ENCODE measurements around the gene MAP3K19.

MAP3K19 gene

GRCh38 chr2:134932864-134933526 is 114.3 kb downstream of the MAP3K19 start:
- TF ChIP-seq ZNF292 (tag by site-specific recombination; IDR thresholded peaks at IDR 0.05; ENCODE audit: borderline replicate concordance, low read depth) = no peak
- no peak for TF ChIP-seq ZNF701 (tag by site-specific recombination; IDR thresholded peaks at IDR 0.05)
- TF ChIP-seq ATF2 (tag by site-specific recombination; IDR thresholded peaks at IDR 0.05; ENCODE audit: low read depth) = no peak
- TF ChIP-seq ZXDB (tag by site-specific recombination; IDR thresholded peaks at IDR 0.05) = no peak
- no peak for TF ChIP-seq ZNF76 (tag by site-specific recombination; IDR thresholded peaks at IDR 0.05; ENCODE audit: borderline replicate concordance, low read depth)
- TF ChIP-seq ZBTB21 (tag by site-specific recombination; IDR thresholded peaks at IDR 0.05) = no peak
- no peak for TF ChIP-seq ZNF510 (tag by site-specific recombination; IDR thresholded peaks at IDR 0.05; ENCODE audit: insufficient replicate concordance)
- TF ChIP-seq INSM2 (tag by site-specific recombination; IDR thresholded peaks at IDR 0.05) = no peak
- TF ChIP-seq ZSCAN30 (tag by site-specific recombination; IDR thresholded peaks at IDR 0.05) = no peak
- TF ChIP-seq PBX3 (CRISPR knock-in tag; IDR thresholded peaks at IDR 0.05) = no peak
- no peak for TF ChIP-seq ZNF473 (tag by site-specific recombination; IDR thresholded peaks at IDR 0.05)
- TF ChIP-seq ZNF423 (tag by site-specific recombination; IDR thresholded peaks at IDR 0.05) = no peak
- H3K27ac ChIP-seq (ENCODE audit: extremely low read depth, low read depth, low read length) = no peak overlapping the region
- peaks cover 10 to 23% of the 10 kb centered on the region in 2 experiments for H3K36me3 ChIP-seq (ENCODE audit: control insufficient read depth in 2 of 2, insufficient read depth in 1 of 2, low read length in 2 of 2)
- H3K4me1 ChIP-seq (ENCODE audit: control insufficient read depth, insufficient read depth, low read length) = peaks cover 3% of the 10 kb centered on the region
- H3K4me3 ChIP-seq (ENCODE audit: low read depth, low read length) = no peak overlapping the region
- POLR2A ChIA-PET = no interaction called here
- CTCF ChIA-PET = no interaction called here
- no peaks in the 10 kb centered on the region for H3K9me3 ChIP-seq (ENCODE audit: control insufficient read depth, insufficient read depth, low read depth, low read length)

GRCh38 chr2:134927195-134927594 is 120.1 kb downstream of the MAP3K19 start:
- Histone ChIP-seq H3K36me3 (ENCODE audit: control insufficient read depth in 2 of 2, insufficient read depth in 1 of 2, low read length in 2 of 2) (peaks cover 9 to 25% of the 10 kb centered on the region in 2 experiments; a peak in 2 of 3 replicates), H3K9me3 (ENCODE audit: control insufficient read depth, insufficient read depth, low read depth, low read length) (no peaks in the 10 kb centered on the region), H3K4me3 (ENCODE audit: low read depth, low read length) (no peak overlapping the region), H3K4me1 (ENCODE audit: control insufficient read depth, insufficient read depth, low read length) (peaks cover 5% of the 10 kb centered on the region; the same call in 1 of the 2 replicates), H3K27ac (ENCODE audit: extremely low read depth, low read depth, low read length) (no peak overlapping the region)
- POLR2A ChIA-PET = no interaction called here
- TF ChIP-seq ZNF530 (tag by site-specific recombination; IDR thresholded peaks at IDR 0.05; ENCODE audit: low read depth) = no peak
- no peak for TF ChIP-seq ZNF621 (tag by site-specific recombination; IDR thresholded peaks at IDR 0.05)
- TF ChIP-seq GLI4 (tag by site-specific recombination; IDR thresholded peaks at IDR 0.05) = no peak
- no peak for TF ChIP-seq ZNF776 (tag by site-specific recombination; IDR thresholded peaks at IDR 0.05; ENCODE audit: borderline replicate concordance)
- no peak for TF ChIP-seq ZNF132 (tag by site-specific recombination; IDR thresholded peaks at IDR 0.05; ENCODE audit: borderline replicate concordance)
- no peak for TF ChIP-seq ZXDB (tag by site-specific recombination; IDR thresholded peaks at IDR 0.05)
- no peak for TF ChIP-seq ZNF26 (tag by site-specific recombination; IDR thresholded peaks at IDR 0.05)
- no peak for TF ChIP-seq ZNF214 (tag by site-specific recombination; IDR thresholded peaks at IDR 0.05; ENCODE audit: borderline replicate concordance)
- TF ChIP-seq ZBTB21 (tag by site-specific recombination; IDR thresholded peaks at IDR 0.05) = no peak
- TF ChIP-seq ZNF701 (tag by site-specific recombination; IDR thresholded peaks at IDR 0.05) = no peak
- no peak for TF ChIP-seq ZNF747 (tag by site-specific recombination; IDR thresholded peaks at IDR 0.05)
- TF ChIP-seq ZNF398 (tag by site-specific recombination; IDR thresholded peaks at IDR 0.05) = no peak
- no peak for TF ChIP-seq ZFP41 (tag by site-specific recombination; IDR thresholded peaks at IDR 0.05; ENCODE audit: borderline replicate concordance)
- no peak for TF ChIP-seq ZNF645 (tag by site-specific recombination; IDR thresholded peaks at IDR 0.05)
- TF ChIP-seq ZNF112 (tag by site-specific recombination; IDR thresholded peaks at IDR 0.05) = no peak
- no peak for TF ChIP-seq ZNF10 (tag by site-specific recombination; IDR thresholded peaks at IDR 0.05)
- no peak for TF ChIP-seq ZSCAN30 (tag by site-specific recombination; IDR thresholded peaks at IDR 0.05)
- CTCF ChIA-PET = interaction anchor here (1.2 kb wide), 1 partner anchor 51 kb away, joined by 5 read pairs; no protein-coding TSS in a partner anchor

Measured in HEK293 (cell line).